GM18526 (cell line): ENCODE results near the gene NCAPD2.

ENCODE experiments used
- POLR2A ChIP-seq: IDR thresholded peaks from 3 replicates; pipeline ENCODE4 v1.6.1; 2011; ENCODE audit not compliant: insufficient read length; ENCODE audit errors: extremely low read depth

NCAPD2 gene

DNA sequence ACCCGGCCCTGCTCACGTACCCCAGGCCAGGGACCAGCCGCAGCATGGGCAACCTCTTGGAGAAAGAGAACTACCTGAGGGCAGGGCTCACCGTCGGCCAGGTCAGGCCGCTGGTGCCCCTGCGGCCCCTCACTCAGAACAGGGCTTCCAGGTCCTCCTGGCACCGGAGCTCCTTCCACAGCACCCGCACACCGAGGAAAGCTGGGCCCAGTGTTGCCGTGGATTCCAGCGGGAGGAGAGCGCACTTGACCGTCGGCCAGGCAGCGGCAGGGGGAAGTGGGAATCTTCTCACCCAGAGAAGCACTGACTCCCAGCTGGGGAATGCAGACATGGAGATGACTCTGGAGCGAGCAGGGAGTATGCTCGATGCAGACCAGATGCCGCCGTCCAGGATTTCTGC lies 15.5 kb upstream of the NCAPD2 start:
- TF ChIP-seq POLR2A = no peak

DNA sequence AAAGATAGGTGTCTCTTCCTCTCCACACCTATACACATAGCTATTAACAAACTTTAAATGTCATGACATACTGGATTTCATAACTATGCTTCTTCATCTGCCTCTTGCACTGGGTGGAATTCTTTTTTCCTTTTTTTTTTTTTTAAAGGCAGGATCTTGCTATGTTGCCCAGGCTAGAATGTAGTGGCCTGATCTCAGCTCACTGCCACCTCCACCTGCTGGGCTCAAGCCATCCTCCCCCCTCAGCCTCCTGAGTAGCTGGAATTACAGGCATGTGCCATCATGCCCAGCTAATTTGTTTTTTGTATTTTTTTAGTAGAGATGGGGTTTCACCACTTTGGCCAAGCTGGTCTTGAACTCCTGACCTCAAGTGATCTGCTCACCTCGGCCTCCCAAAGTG lies 5.7 kb upstream of the NCAPD2 start:
- TF ChIP-seq POLR2A = no peak

DNA sequence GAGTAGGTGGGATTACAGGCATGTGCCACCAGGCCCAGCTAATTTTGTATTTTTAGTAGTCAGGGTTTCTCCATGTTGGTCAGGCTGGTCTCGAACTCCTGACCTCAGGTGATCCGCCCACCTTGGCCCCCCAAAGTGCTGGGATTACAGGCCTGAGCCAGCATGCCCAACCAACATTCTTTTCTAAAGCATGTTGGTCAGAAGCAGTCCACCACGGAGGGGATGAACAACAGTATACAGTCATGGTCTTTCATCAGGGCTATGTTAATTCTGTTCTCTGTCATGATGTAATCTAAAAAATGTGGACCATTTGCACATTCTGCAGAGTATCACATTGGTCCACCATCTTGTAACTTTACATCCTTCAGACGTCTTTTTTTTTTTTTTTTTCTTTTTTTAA lies 4.5 kb upstream of the NCAPD2 start:
- TF ChIP-seq POLR2A = no peak

DNA sequence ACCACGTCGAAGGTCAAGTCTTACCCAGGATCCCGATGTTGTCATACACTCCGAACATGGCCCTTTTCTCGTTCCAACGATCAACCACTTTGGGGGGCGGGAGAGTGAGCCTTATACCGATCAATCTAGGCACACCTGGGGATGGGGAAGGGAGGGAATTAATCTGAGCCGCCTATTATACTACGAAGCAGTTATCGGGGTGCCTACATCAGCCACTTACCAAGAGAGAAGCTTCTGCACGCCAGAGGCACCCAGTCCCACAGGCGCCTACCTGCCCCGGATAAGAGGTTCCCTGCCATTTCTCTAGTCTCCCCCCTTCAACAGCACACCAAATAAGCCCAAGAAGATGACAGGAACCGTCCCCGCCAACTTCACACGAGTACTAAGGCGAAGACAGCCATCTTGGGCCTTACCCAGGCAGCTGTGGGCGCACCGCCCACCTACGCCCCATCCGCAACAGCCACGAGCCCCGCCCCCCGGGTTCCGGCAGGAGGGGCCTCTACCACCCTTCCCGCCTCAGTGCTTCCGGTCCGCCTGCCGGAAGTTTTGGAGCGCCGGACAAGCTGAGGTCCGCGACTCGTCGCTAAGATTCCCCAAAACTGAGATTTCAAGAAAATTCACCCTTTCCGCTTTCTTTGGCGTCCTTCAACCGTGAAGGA lies 935 bp upstream of the NCAPD2 start, which contains the start of gene MRPL51:
Gene MRPL51 (minus strand): TSS at position 425 of the 659 bp plus-strand sequence. CDS start 126 bp downstream, at position 299.
- TF ChIP-seq POLR2A = peak; percentile 93

DNA sequence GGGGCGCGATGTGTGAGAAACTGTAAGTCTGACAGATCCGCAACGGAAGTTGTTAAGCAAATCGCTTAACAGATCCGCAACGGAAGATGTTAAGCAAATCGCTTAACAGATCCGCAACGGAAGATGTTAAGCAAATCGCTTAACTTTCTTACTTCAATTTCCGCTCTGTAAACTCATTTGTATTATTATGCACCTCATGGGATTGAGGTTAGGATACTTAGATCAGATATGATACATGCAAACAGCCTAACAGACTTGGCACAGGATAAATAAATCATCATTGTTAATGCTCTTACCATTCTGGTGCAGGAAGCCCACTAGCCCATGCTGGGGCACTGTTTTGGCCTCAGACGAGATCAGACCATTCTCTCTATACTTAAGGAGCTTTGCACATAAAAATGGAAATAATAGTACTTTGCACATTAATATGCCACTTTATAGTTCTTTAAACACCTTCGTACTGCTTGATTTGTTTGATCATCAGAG lies 399 bp downstream of the NCAPD2 start:
- no peak for TF ChIP-seq POLR2A

DNA sequence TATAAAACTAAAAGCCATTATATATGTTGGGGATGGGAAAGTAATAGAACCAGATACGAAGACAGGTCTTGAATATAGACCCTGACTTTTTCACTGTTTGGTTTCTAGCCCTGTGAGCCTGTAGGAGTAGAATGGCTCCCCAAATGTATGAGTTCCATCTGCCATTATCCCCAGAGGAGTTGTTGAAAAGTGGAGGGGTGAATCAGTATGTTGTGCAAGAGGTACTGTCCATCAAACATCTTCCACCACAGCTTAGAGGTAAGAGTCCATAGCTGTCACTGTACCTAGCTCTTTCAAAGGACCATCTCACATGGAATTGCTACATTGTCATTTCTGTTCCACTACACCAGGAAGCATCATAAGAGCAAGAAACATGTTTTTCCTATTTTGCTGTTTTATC lies 1.1 kb downstream of the NCAPD2 start:
- TF ChIP-seq POLR2A = no peak

DNA sequence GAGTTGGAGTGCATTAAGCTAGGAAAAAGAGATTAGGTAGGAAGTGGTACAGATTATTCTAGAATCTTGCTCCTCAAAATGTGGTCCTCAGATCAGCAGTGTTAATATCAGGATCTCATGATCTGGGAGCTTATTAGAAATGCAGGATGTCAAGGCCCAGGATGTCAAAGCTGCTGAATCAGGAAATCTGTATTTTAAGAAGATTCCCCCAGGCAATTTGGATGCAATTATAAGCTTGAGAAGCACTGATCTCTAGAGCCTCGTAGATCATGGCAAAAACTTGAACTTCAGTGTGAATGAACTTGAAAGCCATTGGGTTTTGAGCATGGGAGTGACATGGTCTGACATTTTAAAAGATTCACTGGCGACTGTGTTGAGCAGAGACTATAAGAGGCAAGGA lies 6.6 kb downstream of the NCAPD2 start:
- no peak for TF ChIP-seq POLR2A

DNA sequence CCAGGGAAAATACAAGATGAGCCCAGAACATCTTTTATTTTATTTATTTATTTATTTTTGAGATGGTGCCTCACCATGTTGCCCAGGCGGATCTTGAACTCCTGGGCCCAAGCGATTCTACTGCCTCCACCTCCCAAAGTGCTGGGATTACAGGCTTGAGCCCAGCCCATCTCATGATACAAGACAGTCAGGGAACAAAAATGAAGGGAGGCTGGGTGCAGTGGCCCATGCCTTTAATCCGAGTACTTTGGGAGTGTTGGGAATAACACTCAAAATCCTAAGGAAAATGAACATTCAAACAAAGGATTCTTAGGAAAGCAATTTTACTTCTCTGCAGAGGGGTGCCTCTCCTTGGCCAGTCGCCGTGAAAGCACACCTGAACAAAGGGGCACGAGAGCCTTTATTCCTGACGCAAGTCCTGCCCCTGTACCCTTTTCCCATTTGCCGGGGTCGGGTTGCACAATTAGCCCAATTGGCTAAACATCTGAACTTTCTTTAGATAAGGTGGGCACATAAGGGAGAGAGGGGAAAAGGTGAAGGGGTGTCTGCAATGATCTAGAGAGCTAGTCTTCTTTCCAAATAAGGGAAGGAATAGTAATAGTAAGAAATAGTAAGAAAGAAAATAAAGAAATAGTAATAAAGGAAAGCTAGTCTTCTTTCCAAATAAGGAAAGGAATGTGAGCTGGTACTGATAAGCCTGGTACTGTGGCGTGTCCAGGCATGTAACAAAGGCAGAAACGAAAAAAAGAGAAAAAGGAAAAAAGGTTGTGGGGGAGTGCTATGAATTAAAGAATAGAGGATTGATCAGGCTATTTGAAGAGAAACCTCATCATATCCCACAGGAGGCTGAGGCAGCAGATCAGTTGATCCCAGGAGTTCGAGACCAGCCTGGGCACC lies 13.4 kb downstream of the NCAPD2 start:
- TF ChIP-seq POLR2A = no peak

DNA sequence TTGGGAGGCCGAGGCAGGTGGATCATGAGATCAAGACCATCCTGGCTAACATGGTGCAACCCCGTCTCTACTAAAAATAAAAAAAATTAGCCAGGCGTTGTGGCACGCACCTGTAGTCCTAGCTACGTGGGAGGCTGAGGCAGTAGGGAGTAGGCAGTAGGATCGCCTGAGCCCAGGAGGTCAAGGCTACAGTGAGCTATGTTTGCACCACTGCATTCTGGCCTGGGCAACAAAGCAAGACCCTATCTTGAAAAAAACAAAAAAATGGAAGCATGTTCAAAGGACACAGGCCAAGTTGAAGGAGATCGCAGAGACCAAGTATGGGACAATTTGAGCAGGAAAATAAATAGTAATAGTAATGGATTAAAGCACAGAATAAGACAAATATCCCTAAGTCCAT lies 14.2 kb downstream of the NCAPD2 start:
- no peak for TF ChIP-seq POLR2A

DNA sequence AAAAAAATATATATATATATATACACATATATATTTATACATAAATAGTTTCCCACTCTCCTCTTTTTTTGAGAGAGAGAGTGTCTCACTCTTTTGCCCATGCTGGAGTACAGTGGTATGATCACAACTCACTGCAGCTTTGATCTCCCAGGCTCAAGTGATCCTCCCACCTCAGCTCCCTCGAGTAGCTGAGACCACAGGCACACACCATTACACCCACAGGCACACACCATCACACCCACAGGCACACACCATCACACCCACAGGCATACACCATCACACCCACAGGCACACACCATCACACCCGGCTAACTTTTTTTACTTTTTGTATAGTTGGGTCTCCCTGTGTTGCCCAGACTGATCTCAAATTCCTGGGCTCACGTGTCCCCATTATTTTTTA lies 26.3 kb downstream of the NCAPD2 start:
- TF ChIP-seq POLR2A = no peak

DNA sequence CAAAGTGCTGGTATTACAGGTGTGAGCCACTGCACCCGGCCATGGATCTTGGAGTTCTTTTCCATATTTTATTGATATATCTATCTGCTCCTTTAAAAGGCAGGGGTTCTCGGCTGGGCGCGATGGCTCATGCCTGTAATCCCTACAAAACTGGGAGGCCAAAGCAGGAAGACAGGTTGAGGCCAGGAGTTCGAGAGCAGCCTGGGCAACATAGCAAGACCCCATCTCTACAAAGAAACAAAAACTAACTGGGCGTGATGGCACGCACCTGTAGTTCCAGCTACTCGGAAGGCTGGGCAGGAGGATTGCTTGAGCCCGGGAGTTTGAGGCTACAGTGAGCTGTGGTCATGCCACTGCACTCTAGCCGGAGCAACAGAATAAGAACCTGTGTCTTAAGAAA lies 28.3 kb downstream of the NCAPD2 start:
- TF ChIP-seq POLR2A = no peak

DNA sequence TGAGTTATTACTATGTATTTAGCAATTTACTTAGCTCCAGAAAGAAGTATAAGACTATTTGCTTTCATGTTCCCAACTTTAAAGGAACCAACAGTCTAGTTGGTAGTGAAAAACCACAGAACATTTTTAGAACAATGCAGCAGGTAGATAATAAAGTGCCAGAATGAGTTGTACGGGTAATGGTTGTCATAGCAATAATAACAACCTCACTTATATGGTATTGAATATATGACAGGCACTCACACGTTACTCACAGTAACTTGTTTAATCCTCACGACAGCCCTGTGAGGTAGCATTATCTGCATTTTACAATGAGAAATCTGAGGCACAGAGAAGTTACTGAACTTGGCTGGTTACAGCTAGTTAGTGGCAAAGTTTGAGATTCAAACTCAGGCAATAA lies 29.8 kb downstream of the NCAPD2 start:
- TF ChIP-seq POLR2A = no peak

DNA sequence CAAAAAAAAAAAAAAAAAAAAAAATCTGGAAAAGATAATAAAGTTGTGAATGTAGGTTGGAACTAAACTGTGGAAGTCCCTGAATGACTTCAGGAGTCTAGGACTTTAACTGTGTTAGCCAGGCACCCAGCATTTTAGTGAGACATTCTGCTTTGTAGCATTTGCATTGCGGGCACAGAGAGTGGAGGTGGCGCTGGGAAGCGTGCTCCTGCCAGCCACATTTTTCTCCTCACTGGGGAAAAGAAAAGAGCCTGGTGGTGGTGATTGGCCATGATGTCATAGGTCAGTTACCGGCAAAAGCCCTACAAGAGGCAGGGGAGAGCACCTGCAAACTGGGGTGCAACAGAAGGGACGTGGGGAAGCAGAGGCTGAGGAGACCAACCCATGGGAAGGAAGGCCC lies 30.7 kb downstream of the NCAPD2 start:
- no peak for TF ChIP-seq POLR2A

DNA sequence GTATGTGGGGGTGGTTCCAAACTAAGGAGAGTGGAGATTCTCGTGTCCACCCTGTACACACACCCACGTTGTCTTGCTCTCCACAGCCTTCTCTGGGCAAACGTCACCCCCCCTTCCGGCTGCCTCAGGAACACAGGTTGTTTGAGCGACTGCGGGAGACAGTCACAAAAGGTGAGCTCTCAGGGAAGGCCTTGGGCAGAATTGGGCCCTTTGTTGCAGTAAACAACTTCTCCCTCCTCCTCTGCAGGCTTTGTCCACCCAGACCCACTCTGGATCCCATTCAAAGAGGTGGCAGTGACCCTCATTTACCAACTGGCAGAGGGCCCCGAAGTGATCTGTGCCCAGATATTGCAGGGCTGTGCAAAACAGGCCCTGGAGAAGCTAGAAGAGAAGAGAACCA lies 32.3 kb downstream of the NCAPD2 start:
- TF ChIP-seq POLR2A = no peak

DNA sequence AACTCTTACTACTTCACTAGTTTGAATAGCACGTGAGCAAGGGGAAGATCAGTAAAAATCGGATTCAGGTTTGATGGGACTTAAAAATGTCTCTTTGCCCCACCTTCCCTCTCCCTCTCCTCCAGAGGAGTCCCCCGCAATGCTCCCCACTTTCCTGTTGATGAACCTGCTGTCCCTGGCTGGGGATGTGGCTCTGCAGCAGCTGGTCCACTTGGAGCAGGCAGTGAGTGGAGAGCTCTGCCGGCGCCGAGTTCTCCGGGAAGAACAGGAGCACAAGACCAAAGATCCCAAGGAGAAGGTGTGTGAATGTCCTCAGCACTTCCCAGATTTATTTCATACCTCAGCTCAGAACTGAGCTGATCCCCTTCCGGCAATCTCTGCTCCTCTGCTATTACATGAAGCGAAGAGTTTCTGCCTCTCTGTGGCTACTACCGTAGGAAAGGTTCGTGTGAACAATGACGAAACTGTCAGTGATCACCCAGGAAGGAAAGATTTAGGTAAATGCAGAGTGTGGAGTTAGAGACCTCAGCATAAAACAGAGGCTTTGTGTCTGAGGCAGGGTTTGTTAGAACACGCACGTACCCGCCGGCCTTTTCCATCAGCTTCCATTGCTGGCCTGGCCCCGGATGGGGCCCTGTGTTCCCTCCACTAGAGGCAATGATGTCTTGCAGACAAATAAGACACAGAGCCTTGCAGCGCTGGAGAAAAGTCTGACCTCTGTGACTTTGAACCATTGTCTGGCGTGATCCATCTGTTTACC lies 33.0 kb downstream of the NCAPD2 start:
- TF ChIP-seq POLR2A = no peak

DNA sequence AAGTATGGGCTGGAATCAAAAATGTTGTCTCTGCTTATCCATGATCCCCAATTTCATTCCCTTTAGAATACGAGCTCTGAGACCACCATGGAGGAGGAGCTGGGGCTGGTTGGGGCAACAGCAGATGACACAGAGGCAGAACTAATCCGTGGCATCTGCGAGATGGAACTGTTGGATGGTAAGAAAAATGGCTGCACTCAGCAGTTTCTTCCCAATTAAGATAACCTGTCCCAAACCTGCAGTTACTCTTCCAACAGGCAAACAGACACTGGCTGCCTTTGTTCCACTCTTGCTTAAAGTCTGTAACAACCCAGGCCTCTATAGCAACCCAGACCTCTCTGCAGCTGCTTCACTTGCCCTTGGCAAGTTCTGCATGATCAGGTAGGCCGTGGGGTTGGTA lies 33.8 kb downstream of the NCAPD2 start:
- TF ChIP-seq POLR2A = no peak
